B cell (primary cell): ENCODE data around the gene TENM4.

Experiments
- EZH2 ChIP-seq: IDR thresholded peaks from 2 replicates; pipeline ENCODE4 v1.6.1; 2012; ENCODE audit warnings: borderline replicate concordance, low read depth, mild to moderate bottlenecking, moderate library complexity, low read length; ENCODE audit not compliant: insufficient read depth, poor library complexity, severe bottlenecking
- TF ChIP-seq, protein P1 (sequence below): fragments of 200-600 bp; IDR thresholded peaks from one replicate; pipeline ENCODE4 v1.8.0; 2022; ENCODE audit warnings: antibody characterized with exemption, mild to moderate bottlenecking

DNA sequence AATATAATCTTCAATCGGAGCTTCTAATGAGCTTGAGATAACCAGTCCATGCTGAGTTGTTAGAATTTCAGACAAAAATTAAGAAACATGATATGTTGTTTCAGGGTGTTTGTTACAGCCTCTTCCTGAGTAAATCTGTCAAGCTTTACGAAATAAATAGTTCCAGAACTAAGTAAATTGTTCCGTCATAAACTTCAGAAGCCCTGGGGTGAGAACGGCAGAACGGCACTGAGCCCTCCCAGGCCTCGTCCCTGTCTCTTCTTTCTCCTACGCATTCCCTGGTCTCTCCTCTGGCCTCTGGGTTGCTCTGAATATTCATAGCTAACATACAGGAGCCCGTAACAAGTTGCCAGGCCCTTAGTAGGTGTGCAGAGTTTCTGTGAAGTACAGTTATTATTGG lies 475.4 kb downstream of the TENM4 start:
- TF ChIP-seq, protein P1, sequence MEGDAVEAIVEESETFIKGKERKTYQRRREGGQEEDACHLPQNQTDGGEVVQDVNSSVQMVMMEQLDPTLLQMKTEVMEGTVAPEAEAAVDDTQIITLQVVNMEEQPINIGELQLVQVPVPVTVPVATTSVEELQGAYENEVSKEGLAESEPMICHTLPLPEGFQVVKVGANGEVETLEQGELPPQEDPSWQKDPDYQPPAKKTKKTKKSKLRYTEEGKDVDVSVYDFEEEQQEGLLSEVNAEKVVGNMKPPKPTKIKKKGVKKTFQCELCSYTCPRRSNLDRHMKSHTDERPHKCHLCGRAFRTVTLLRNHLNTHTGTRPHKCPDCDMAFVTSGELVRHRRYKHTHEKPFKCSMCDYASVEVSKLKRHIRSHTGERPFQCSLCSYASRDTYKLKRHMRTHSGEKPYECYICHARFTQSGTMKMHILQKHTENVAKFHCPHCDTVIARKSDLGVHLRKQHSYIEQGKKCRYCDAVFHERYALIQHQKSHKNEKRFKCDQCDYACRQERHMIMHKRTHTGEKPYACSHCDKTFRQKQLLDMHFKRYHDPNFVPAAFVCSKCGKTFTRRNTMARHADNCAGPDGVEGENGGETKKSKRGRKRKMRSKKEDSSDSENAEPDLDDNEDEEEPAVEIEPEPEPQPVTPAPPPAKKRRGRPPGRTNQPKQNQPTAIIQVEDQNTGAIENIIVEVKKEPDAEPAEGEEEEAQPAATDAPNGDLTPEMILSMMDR = no peak
- TF ChIP-seq EZH2 = no peak
